Subcutaneous abdominal adipose tissue (tissue), 5 donors: ENCODE results near the gene ZNF292.
"Not testable (repeated sequence)": the region's sequence is repeated elsewhere in the genome, so short reads cannot be mapped to it uniquely, and the experiment has no call there.

Experiments used
- H3K27ac ChIP-seq: one replicate; pipeline ENCODE4 v1.7.0; 2013; ENCODE audit warnings: low read depth, mild to moderate bottlenecking, inconsistent platforms, low read length, moderate library complexity
- H3K27me3 ChIP-seq, 5 donors: one replicate each; pipeline ENCODE4 v1.7.0; 2013; ENCODE audit warnings: low read length in 5 of 5, inconsistent platforms in 1 of 5; ENCODE audit not compliant: control insufficient read depth in 5 of 5, insufficient read depth in 4 of 5
- H3K36me3 ChIP-seq, 5 donors: one replicate each; pipeline ENCODE4 v1.7.0; 2013; ENCODE audit warnings: low read length in 5 of 5; ENCODE audit not compliant: control insufficient read depth in 5 of 5, insufficient read depth in 5 of 5
- H3K4me1 ChIP-seq, 5 donors: one replicate each; pipeline ENCODE4 v1.7.0; 2013; ENCODE audit warnings: low read length in 5 of 5, mild to moderate bottlenecking in 3 of 5, moderate library complexity in 1 of 5; ENCODE audit not compliant: control insufficient read depth in 5 of 5, insufficient read depth in 5 of 5
- H3K4me3 ChIP-seq, 5 donors: one replicate each; pipeline ENCODE4 v1.7.0; 2013; ENCODE audit warnings: low read length in 5 of 5, low read depth in 1 of 5
- H3K9ac ChIP-seq, 5 donors: one replicate each; pipeline ENCODE4 v1.7.0; 2013; ENCODE audit warnings: low read length in 5 of 5, mild to moderate bottlenecking in 4 of 5, moderate library complexity in 3 of 5
- H3K9me3 ChIP-seq, 5 donors: one replicate each; pipeline ENCODE4 v1.7.0; 2013; ENCODE audit warnings: low read length in 5 of 5; ENCODE audit not compliant: control insufficient read depth in 5 of 5
- donor health status: healthy.
- donor health status: healthy.
- donor health status: healthy.
- donor health status: healthy.
- donor health status: healthy.

ZNF292 gene

GRCh38 chr6:87225937-87226336, 70.6 kb downstream of the ZNF292 start:
- Histone ChIP-seq H3K4me1 (no peaks in the 10 kb centered on the region), H3K9ac (no peak overlapping the region), H3K9me3 (no peaks in the 10 kb centered on the region), H3K36me3 (peaks cover 18 to 25% (median 22%) of the 10 kb centered on the region in 5 donors), H3K27ac (no peak overlapping the region), H3K4me3 (no peak overlapping the region), H3K27me3 (no peaks in the 10 kb centered on the region)

GRCh38 chr6:87230801-87231200, 75.4 kb downstream of the ZNF292 start:
- no peak overlapping the region for H3K4me3 ChIP-seq
- no peaks in the 10 kb centered on the region for H3K9me3 ChIP-seq
- H3K36me3 ChIP-seq = peaks cover 0 to 15% (median 4%) of the 10 kb centered on the region in 5 donors
- H3K4me1 ChIP-seq = peaks cover 0 to under 1% (median 0%) of the 10 kb centered on the region in 5 donors
- H3K27me3 ChIP-seq = no peaks in the 10 kb centered on the region
- no peak overlapping the region for H3K27ac ChIP-seq
- H3K9ac ChIP-seq = no peak overlapping the region

DNA sequence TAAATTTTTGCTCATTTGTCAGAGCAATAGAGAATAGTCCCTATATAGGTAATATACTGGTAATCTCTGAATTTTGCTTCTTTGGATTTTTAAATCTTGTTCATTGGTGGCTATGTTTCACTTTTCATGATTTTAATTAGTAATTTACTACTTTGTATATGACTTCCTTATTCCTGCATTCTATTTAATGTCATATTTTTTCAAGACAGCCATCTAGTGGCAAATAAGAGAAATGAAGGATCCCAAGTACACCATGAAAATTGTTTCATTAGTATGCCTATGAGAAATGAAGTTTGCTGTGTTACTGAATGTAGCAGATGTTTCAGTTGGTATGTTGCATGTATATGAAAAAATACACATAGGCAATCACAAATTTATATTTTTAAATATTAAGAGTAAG, 82.4 kb downstream of the ZNF292 start:
- Histone ChIP-seq H3K36me3 (peaks cover 0 to 8% (median 3%) of the 10 kb centered on the region in 5 donors), H3K27me3 (no peaks in the 10 kb centered on the region), H3K27ac (no peak overlapping the region), H3K4me1 (peaks cover 0 to 6% (median 0%) of the 10 kb centered on the region in 5 donors), H3K9ac (no peak overlapping the region), H3K9me3 (no peaks in the 10 kb centered on the region), H3K4me3 (no peak overlapping the region)

- H3K9ac ChIP-seq, H3K4me1 ChIP-seq, H3K27ac ChIP-seq, H3K9me3 ChIP-seq, H3K4me3 ChIP-seq, H3K27me3 ChIP-seq: not testable (repeated sequence)
- peaks cover 3 to 15% (median 7%) of the 10 kb centered on the region in 5 donors for H3K36me3 ChIP-seq
Observed at GRCh38 chr6:87239098-87239635, 83.8 kb downstream of the ZNF292 start.

DNA sequence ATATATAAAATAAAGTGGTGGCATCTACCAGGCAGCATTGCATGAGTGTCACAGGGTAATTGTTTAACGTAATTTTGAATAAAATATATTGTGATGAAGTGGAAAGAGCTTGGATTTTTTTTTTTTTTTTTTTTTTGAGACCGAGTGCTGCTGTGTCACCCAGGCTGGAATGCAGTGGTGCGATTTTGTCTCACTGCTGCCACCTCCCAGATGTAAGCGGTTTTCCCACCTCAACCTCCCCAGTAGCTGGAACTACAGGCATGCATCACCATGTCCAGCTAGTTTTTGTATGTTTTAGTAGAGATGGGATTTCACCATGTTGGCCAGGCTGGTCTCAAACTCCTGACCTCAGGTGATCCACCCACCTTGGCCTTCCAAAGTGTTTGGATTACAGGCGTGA, 85.9 kb downstream of the ZNF292 start:
- no peak overlapping the region for H3K4me3 ChIP-seq
- no peak overlapping the region for H3K9ac ChIP-seq
- no peaks in the 10 kb centered on the region for H3K9me3 ChIP-seq
- H3K27ac ChIP-seq = no peak overlapping the region
- H3K36me3 ChIP-seq = peaks cover 5 to 14% (median 8%) of the 10 kb centered on the region in 5 donors
- peaks cover 0 to under 1% (median 0%) of the 10 kb centered on the region in 5 donors for H3K4me1 ChIP-seq
- H3K27me3 ChIP-seq = no peaks in the 10 kb centered on the region

DNA sequence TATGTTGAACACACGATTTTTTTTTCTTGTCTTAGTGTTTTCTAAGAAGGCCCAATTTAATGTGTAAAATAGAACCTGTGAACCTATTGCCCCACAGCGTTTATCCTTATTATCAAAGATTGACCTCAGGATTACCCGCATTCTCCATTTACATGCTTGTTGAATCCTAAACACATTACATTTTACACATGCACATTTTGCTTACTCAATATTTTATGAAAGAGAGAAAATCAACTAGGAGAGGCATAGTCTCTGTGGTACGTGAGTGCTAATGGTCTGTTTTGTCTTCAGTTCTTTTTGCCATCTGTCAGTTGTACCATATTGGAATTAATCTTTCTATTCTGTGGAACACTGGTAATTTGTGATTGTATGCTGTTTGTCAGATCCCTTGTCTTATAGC, 86.9 kb downstream of the ZNF292 start:
- no peak overlapping the region for H3K27ac ChIP-seq
- H3K4me3 ChIP-seq = no peak overlapping the region
- H3K9me3 ChIP-seq = no peaks in the 10 kb centered on the region
- H3K27me3 ChIP-seq = no peaks in the 10 kb centered on the region
- H3K9ac ChIP-seq = no peak overlapping the region
- no peaks in the 10 kb centered on the region for H3K4me1 ChIP-seq
- peaks cover 14 to 21% (median 18%) of the 10 kb centered on the region in 5 donors for H3K36me3 ChIP-seq

GRCh38 chr6:87243812-87244211, 88.4 kb downstream of the ZNF292 start:
- Histone ChIP-seq H3K4me3 (no peak overlapping the region), H3K27ac (no peak overlapping the region), H3K9me3 (no peaks in the 10 kb centered on the region), H3K4me1 (no peaks in the 10 kb centered on the region), H3K36me3 (peaks cover 19 to 28% (median 22%) of the 10 kb centered on the region in 5 donors), H3K9ac (no peak overlapping the region), H3K27me3 (no peaks in the 10 kb centered on the region)

GRCh38 chr6:87244380-87244779, 89.0 kb downstream of the ZNF292 start:
- no peak overlapping the region for H3K9ac ChIP-seq
- no peak overlapping the region for H3K4me3 ChIP-seq
- no peaks in the 10 kb centered on the region for H3K9me3 ChIP-seq
- H3K27ac ChIP-seq = no peak overlapping the region
- peaks cover 20 to 30% (median 28%) of the 10 kb centered on the region in 5 donors for H3K36me3 ChIP-seq
- H3K27me3 ChIP-seq = no peaks in the 10 kb centered on the region
- H3K4me1 ChIP-seq = no peaks in the 10 kb centered on the region

DNA sequence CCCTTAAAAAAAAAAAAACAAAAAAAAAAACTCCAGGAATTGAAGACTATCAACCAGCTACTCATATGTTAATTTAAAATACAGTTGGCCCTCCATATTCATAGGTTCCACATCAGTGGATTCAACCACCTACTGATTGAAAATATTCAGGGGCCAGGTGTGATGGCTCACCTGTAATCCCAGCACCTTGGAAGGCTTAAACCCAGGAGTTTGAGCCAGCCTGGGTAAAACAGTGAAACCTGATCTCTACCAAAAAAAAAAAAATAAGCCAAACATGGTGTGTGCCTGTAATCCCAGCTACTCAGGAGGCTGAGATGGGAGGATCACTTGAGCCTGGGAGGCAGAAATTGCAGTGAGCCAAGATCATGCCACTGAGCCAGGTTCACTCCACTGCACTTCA, 94.7 kb downstream of the ZNF292 start:
- H3K9me3 ChIP-seq = no peaks in the 10 kb centered on the region
- H3K36me3 ChIP-seq = peaks cover 22 to 44% (median 30%) of the 10 kb centered on the region in 5 donors
- no peak overlapping the region for H3K9ac ChIP-seq
- H3K27me3 ChIP-seq = no peaks in the 10 kb centered on the region
- H3K4me3 ChIP-seq = no peak overlapping the region
- H3K4me1 ChIP-seq = no peaks in the 10 kb centered on the region
- H3K27ac ChIP-seq = no peak overlapping the region

- Histone ChIP-seq H3K27ac (no peak overlapping the region), H3K4me1 (no peaks in the 10 kb centered on the region), H3K36me3 (peaks cover 32 to 55% (median 41%) of the 10 kb centered on the region in 5 donors)
Observed at GRCh38 chr6:87251225-87251624, 95.9 kb downstream of the ZNF292 start.

More at GRCh38 chr6:87251225-87251624, 95.9 kb downstream of the ZNF292 start:
- Histone ChIP-seq H3K4me3 (no peak overlapping the region), H3K9ac (no peak overlapping the region), H3K27me3 (no peaks in the 10 kb centered on the region), H3K9me3 (no peaks in the 10 kb centered on the region)
